Stomach (tissue), 4 donors: ENCODE results near the gene RPS6KA2.

Experiments used
- POLR2A ChIP-seq, 4 donors: fragments of 450-650 bp; IDR thresholded peaks; one replicate each; pipeline ENCODE4 v1.6.1; 2016; ENCODE audit warnings: antibody characterized with exemption in 4 of 4, control low read depth in 2 of 4, mild to moderate bottlenecking in 1 of 4, moderate library complexity in 1 of 4
- POLR2AphosphoS5 ChIP-seq, 3 donors: sonication (generic); formaldehyde crosslinking; IDR thresholded peaks; one replicate each; pipeline ENCODE4 v1.6.1; 2016; ENCODE audit warnings: antibody characterized with exemption in 3 of 3
- TF ChIP-seq, protein P1 (sequence below), 7 experiments: fragments of 450-650 bp in 4 of 7; fragments of 200-600 bp in 3 of 7; sonication (generic) in 3 of 7; IDR thresholded peaks; one replicate each; pipeline ENCODE4 v1.5.1; 2016 to 2019; ENCODE audit warnings: antibody characterized with exemption in 7 of 7, control low read depth in 2 of 7, mild to moderate bottlenecking in 1 of 7

- TF ChIP-seq POLR2A (IDR thresholded peaks at IDR 0.05) (no peak), POLR2AphosphoS5 (IDR thresholded peaks at IDR 0.05) (no peak)
- TF ChIP-seq, protein P1, sequence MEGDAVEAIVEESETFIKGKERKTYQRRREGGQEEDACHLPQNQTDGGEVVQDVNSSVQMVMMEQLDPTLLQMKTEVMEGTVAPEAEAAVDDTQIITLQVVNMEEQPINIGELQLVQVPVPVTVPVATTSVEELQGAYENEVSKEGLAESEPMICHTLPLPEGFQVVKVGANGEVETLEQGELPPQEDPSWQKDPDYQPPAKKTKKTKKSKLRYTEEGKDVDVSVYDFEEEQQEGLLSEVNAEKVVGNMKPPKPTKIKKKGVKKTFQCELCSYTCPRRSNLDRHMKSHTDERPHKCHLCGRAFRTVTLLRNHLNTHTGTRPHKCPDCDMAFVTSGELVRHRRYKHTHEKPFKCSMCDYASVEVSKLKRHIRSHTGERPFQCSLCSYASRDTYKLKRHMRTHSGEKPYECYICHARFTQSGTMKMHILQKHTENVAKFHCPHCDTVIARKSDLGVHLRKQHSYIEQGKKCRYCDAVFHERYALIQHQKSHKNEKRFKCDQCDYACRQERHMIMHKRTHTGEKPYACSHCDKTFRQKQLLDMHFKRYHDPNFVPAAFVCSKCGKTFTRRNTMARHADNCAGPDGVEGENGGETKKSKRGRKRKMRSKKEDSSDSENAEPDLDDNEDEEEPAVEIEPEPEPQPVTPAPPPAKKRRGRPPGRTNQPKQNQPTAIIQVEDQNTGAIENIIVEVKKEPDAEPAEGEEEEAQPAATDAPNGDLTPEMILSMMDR (IDR thresholded peaks at IDR 0.05) = no peak
Measured at GRCh38 chr6:166379103-166379586, 247.9 kb downstream of the RPS6KA2 start.
